Measurements from ENCODE around the gene CPNE1. TPM values are rescaled to one million over a fixed set of nuclear protein-coding genes. Genes with fewer than 3 reads are reported as not detected.
"Not testable (repeated sequence)": the region's sequence is repeated elsewhere in the genome, so short reads cannot be mapped to it uniquely, and the experiment has no call there.

Gene CPNE1
- total RNA-seq, 2 experiments from 2014 or later, result 242 to 253 TPM

DNA sequence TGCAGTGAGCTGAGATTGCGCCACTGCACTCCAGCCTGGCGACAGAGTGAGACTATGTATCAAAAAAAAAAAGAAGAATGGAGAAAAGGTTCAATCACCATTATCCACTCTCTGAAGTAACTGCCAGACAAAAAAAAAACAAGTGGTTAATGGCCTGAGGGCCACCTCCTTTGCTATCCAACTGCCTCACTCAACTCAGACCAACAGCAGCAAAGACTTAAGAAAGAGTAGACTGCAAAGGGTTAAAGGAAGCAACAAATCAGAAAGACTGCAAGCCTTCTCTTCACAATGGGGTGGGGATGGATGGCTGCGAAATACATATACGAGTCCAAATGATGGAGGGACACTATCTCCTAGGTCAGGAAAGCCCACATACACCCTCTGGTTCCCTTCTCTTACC is 31.3 kb upstream of the CPNE1 start:
- Mint-ChIP-seq H3K4me3 (no peak overlapping the region), H3K4me1 (ENCODE audit: low read depth) (peaks cover 32% of the 10 kb centered on the region), H3K36me3 (peaks cover 24% of the 10 kb centered on the region), H3K27ac (no peak overlapping the region), H3K9me3 (no peaks in the 10 kb centered on the region), H3K27me3 (no peaks in the 10 kb centered on the region)
- intact Hi-C loops (cut with micrococcal nuclease), result no loop called here
- DNase-seq, result no peak
- POLR2A ChIA-PET, result no interaction called here
- CTCF ChIA-PET, result no interaction called here

DNA sequence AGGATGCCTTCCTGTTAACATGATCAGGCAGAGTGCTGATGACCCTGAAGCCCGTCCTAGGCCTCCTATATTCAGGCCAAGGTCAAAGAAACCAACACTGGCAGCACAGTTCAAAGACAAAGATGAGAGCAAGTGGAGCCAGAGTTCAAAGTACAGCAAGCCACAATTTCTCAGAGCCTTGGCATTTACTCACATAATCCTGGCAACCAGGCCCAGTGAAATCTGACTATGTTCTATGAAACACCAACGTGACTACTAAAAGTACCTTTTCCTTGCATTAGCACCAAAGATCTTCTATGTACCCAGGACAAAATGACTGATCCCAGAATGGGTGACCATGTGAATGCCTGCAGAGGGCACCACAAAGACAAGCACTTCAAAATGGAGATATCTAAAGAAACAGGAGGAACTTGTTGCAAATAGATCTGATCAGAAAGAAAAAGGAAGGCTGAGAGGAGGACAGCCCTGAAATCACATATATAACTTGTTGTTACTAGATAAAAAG is 30.6 kb upstream of the CPNE1 start:
- DNase-seq, result no peak
- H3K27ac Mint-ChIP-seq, result no peak overlapping the region
- H3K36me3 Mint-ChIP-seq, result peaks cover 30% of the 10 kb centered on the region
- H3K9me3 Mint-ChIP-seq, result no peaks in the 10 kb centered on the region
- no peak overlapping the region for H3K4me3 Mint-ChIP-seq
- CTCF ChIA-PET, result no interaction called here
- H3K27me3 Mint-ChIP-seq, result no peaks in the 10 kb centered on the region
- peaks cover 25% of the 10 kb centered on the region for H3K4me1 Mint-ChIP-seq (ENCODE audit: low read depth)
- intact Hi-C loops (cut with micrococcal nuclease), result no loop called here
- POLR2A ChIA-PET, result no interaction called here

DNA sequence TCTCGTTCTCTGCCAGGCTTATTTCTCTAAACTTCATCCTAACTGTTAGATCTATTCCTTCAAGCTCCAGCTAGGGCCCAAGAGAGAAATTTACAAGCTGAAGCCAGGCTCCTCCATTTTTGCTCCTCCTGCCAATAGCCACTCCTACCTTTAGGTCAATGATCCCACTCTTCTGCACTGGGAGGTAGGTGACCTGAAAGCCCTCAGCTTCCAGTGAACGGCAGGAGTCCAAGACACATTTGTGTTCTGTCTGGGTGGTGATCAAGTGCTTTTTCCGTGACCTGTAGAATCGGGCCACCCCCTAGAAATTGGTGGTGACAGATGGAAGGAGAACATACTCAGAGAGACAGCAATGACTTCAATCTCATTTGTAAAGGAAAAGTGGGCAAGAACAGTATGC is 25.6 kb upstream of the CPNE1 start:
- POLR2A ChIA-PET, result interaction anchor here (1.6 kb wide), 1 partner anchor 10 kb away, joined by 7 read pairs; no protein-coding TSS in a partner anchor
- DNase-seq, result no peak
- Mint-ChIP-seq H3K27ac (no peak overlapping the region), H3K4me1 (ENCODE audit: low read depth) (no peaks in the 10 kb centered on the region), H3K36me3 (peaks cover 29% of the 10 kb centered on the region), H3K27me3 (no peaks in the 10 kb centered on the region), H3K9me3 (no peaks in the 10 kb centered on the region), H3K4me3 (no peak overlapping the region)
- intact Hi-C loops (cut with micrococcal nuclease), result no loop called here
- CTCF ChIA-PET, result interaction anchor here (1.2 kb wide), 1 partner anchor 303 kb away, joined by 4 read pairs; no protein-coding TSS in a partner anchor

DNA sequence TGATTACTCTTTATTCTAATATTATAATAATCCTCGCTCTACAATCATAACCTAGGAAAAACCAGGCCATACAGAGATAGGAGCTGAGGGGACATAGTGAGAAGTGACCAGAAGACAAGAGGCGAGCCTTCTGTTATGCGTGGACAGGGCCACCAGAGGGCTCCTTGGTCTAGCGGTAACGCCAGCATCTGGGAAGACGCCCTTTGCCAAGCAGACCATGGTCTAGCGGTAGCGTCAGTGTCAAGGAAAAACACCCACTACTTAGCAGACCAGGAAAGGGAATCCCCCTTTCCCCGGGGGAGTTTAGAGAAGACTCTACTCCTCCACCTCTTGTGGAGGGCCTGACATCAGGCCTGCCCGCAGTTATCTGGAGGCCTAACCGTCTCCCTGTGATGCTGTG is 22.2 kb upstream of the CPNE1 start:
- POLR2A ChIA-PET; intact Hi-C loops (cut with micrococcal nuclease); H3K4me3 Mint-ChIP-seq; H3K27me3 Mint-ChIP-seq; H3K27ac Mint-ChIP-seq; H3K4me1 Mint-ChIP-seq (ENCODE audit: low read depth); H3K9me3 Mint-ChIP-seq: not testable (repeated sequence)
- CTCF ChIA-PET, result interaction anchor here (0.7 kb wide), 1 partner anchor 306 kb away, joined by 4 read pairs; no protein-coding TSS in a partner anchor
- H3K36me3 Mint-ChIP-seq, result peaks cover 22% of the 10 kb centered on the region
- peak; percentile 18 for DNase-seq

DNA sequence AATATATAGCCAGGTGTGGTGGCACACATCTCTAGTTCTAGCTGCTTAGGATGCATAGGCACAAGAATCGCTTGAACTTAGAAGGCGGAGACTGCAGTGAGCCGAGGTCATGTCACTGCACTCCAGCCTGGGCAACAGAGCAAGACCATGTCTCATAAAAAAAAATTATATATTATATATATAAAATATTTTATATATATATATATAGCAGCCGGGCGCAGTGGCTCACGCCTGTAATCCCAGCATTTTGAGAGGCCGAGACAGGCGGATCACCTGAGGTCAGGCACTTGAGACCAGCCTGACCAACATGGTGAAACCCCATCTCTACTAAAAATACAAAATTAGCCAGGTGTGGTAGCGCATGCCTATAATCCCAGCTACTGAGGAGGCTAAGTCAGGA is 20.7 kb upstream of the CPNE1 start:
- DNase-seq; H3K4me3 Mint-ChIP-seq; intact Hi-C loops (cut with micrococcal nuclease); H3K27ac Mint-ChIP-seq; H3K9me3 Mint-ChIP-seq; POLR2A ChIA-PET; CTCF ChIA-PET; H3K4me1 Mint-ChIP-seq (ENCODE audit: low read depth); H3K27me3 Mint-ChIP-seq: not testable (repeated sequence)
- H3K36me3 Mint-ChIP-seq, result peaks cover 18% of the 10 kb centered on the region

DNA sequence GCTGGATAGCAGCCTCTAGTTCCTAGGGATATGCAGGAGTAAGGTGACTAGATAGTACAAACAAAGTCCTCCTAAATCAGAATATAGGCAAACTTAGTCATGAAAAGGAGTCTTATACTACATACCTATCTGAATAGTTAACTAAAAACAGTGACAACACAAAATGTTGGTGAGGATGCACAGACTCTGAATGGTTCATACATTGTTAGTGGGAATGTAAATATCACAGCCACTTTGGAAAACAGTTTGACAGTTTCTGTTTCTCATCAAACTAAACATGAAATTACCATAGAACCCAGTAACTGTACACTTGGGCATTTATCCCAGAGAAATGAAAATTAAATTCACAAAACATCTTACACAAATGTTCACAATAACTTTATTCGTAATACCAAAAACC is 17.3 kb upstream of the CPNE1 start:
- H3K27me3 Mint-ChIP-seq, result no peaks in the 10 kb centered on the region
- CTCF ChIA-PET, result no interaction called here
- intact Hi-C loops (cut with micrococcal nuclease), result no loop called here
- no peak overlapping the region for H3K4me3 Mint-ChIP-seq
- no peak overlapping the region for H3K27ac Mint-ChIP-seq
- peaks cover 5% of the 10 kb centered on the region for H3K36me3 Mint-ChIP-seq
- H3K9me3 Mint-ChIP-seq, result no peaks in the 10 kb centered on the region
- no peaks in the 10 kb centered on the region for H3K4me1 Mint-ChIP-seq (ENCODE audit: low read depth)
- DNase-seq, result no peak
- POLR2A ChIA-PET, result no interaction called here

DNA sequence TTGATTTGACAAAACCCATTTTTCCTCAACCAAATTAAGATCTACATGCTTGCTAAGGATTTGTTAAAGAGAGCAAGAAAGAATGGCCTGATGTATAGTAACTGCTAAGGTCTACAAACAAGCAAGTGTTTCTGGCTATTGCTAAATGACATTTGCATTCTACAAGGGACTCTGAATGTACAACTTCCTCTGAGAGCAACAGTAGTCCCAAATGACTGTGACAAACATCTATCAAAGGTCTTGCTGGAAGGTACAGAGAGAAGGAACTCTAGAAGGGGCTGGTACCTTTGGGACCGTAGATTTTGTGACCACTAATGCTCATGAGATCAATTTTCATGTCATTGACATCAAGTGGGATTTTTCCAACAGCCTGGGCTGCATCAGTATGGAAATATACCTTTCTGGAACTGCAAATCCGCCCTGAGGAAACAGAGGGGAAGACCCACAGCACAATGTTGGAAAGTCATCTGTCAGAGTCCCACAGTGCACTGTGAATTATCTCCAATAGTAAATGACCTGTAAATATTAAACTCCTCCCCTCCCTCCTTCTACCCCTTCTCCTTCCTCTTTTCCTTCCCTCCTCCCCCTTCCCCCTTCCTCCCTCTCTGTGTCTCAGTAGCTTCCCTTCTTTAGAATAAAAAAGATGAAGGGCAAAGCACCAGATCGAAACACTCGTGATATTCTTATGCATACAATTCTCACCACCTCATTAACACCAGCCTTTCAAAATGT is 15.9 kb upstream of the CPNE1 start:
- H3K27me3 Mint-ChIP-seq, result no peaks in the 10 kb centered on the region
- CTCF ChIA-PET, result no interaction called here
- no peaks in the 10 kb centered on the region for H3K4me1 Mint-ChIP-seq (ENCODE audit: low read depth)
- no peaks in the 10 kb centered on the region for H3K9me3 Mint-ChIP-seq
- DNase-seq, result no peak
- peaks cover 4% of the 10 kb centered on the region for H3K36me3 Mint-ChIP-seq
- POLR2A ChIA-PET, result no interaction called here
- intact Hi-C loops (cut with micrococcal nuclease), result no loop called here
- no peak overlapping the region for H3K4me3 Mint-ChIP-seq
- H3K27ac Mint-ChIP-seq, result no peak overlapping the region

DNA sequence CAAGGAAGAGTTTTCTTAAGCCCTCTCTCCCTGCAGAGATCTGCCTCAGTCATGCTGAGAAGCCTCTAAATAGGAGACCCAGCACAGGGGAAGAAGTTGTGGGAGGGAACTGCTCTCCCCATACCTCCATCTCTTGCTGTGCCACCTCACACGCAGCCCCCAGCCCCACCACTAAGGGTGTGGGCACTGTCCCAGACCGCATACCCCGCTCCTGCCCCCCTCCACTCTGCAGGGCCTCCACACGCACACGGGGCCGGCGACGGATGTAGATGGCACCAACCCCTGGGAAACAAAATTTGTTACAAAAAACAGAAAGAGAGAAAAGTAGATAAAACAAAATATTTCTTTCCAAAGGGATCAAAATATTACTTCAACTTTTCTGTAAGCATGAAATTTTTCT is 10.2 kb upstream of the CPNE1 start:
- no peaks in the 10 kb centered on the region for H3K9me3 Mint-ChIP-seq
- H3K4me1 Mint-ChIP-seq (ENCODE audit: low read depth), result no peaks in the 10 kb centered on the region
- no peaks in the 10 kb centered on the region for H3K27me3 Mint-ChIP-seq
- H3K27ac Mint-ChIP-seq, result no peak overlapping the region
- DNase-seq, result no peak
- intact Hi-C loops (cut with micrococcal nuclease), result no loop called here
- POLR2A ChIA-PET, result no interaction called here
- CTCF ChIA-PET, result no interaction called here
- H3K4me3 Mint-ChIP-seq, result no peak overlapping the region
- peaks cover 21% of the 10 kb centered on the region for H3K36me3 Mint-ChIP-seq

DNA sequence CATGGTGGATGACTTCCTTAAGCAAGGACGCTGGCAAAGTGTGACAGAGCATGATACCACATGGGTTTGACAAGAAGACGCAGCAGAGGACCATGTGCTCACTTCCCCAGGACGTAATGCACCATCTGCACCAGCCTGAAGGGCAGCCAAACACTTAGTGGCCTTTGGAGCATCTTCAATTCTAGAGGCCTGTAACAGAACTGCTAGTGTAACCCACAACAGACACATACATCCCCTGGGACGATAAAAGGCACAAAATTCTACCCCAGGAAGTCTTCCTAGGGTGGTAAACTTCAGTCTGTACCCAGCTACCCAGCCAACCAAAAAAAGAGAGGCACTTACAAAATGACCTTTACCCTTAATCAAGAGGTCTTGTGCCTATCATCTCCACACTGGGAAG is 9.2 kb upstream of the CPNE1 start:
- H3K4me1 Mint-ChIP-seq (ENCODE audit: low read depth), result no peaks in the 10 kb centered on the region
- H3K4me3 Mint-ChIP-seq, result no peak overlapping the region
- no peak for DNase-seq
- no peaks in the 10 kb centered on the region for H3K27me3 Mint-ChIP-seq
- peaks cover 25% of the 10 kb centered on the region for H3K36me3 Mint-ChIP-seq
- intact Hi-C loops (cut with micrococcal nuclease), result no loop called here
- H3K27ac Mint-ChIP-seq, result no peak overlapping the region
- H3K9me3 Mint-ChIP-seq, result no peaks in the 10 kb centered on the region
- ChIA-PET POLR2A (no interaction called here), CTCF (no interaction called here)

DNA sequence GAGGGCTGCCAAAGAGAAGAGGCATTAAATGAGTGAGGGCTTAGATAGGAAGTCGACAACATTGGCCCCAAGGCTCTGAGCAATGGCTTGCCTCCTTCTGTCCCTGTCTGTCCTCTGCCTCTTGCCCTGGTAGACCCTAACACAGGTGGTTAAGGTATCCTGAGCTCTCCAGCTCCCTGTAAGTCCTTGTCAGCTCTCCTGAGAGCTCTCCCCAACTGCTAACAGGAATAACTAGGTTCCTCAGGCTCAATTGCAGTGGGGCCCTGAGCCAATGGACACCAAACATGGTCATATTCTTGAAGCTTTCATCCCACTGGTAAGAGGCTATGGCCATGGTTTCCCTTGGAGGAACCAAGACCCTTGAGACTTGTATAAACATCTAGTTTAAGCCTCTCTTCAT is 5.0 kb upstream of the CPNE1 start:
- intact Hi-C loops (cut with micrococcal nuclease), result no loop called here
- CTCF ChIA-PET, result no interaction called here
- H3K4me1 Mint-ChIP-seq (ENCODE audit: low read depth), result peaks cover 3% of the 10 kb centered on the region
- H3K27me3 Mint-ChIP-seq, result no peaks in the 10 kb centered on the region
- H3K36me3 Mint-ChIP-seq, result peaks cover 26% of the 10 kb centered on the region
- POLR2A ChIA-PET, result no interaction called here
- no peaks in the 10 kb centered on the region for H3K9me3 Mint-ChIP-seq
- no peak overlapping the region for H3K27ac Mint-ChIP-seq
- DNase-seq, result no peak
- no peak overlapping the region for H3K4me3 Mint-ChIP-seq

DNA sequence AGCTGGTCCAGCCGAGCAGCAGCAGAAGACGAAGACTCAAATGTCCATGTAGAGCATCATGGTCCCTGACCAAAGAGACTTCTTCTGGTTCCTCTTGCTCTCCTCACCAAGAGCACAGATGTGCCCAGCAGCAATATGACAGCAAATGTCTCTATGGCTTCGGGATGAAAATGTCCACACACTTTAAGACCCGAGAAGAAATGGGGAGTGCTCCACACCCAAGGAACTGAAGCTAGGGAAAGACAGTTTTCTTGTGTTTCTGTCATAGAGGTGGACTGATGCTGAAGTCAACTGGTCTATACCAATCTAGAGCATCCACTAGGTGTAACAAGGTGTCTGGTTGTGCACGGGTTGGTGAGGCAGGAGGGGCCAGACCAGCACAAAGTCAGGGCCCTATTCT is 4.5 kb upstream of the CPNE1 start:
- DNase-seq, result no peak
- H3K27ac Mint-ChIP-seq, result no peak overlapping the region
- H3K4me1 Mint-ChIP-seq (ENCODE audit: low read depth), result peaks cover 3% of the 10 kb centered on the region
- no peaks in the 10 kb centered on the region for H3K9me3 Mint-ChIP-seq
- H3K36me3 Mint-ChIP-seq, result peaks cover 28% of the 10 kb centered on the region
- ChIA-PET POLR2A (no interaction called here), CTCF (no interaction called here)
- H3K4me3 Mint-ChIP-seq, result no peak overlapping the region
- intact Hi-C loops (cut with micrococcal nuclease), result no loop called here
- no peaks in the 10 kb centered on the region for H3K27me3 Mint-ChIP-seq

DNA sequence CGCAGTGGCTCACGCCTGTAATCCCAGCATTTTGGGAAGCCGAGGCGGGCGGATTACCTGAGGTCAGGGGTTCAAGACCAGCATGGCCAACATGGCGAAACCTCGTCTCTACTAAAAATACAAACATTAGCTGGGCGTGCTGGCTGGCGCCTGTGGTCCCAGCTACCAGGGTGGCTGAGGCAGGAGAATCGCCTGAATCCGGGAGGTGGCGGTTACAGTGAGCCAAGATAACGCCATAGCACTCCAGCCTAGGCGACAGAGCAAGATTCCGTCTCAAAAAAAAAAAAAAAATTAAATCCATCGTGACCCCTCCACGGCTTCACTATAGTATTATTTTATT is 1.2 kb upstream of the CPNE1 start:
- ChIA-PET POLR2A (interaction anchor here (0.6 to 1.3 kb wide), 2 partner anchors 54 to 77 kb away, joined by 3 to 6 read pairs; no protein-coding TSS in a partner anchor), CTCF (interaction anchor here (0.8 to 0.9 kb wide), 2 partner anchors 65 to 219 kb away, joined by 3 read pairs; no protein-coding TSS in a partner anchor)
- Mint-ChIP-seq H3K36me3 (peaks cover 23% of the 10 kb centered on the region), H3K4me3 (no peak overlapping the region), H3K27me3 (no peaks in the 10 kb centered on the region), H3K9me3 (no peaks in the 10 kb centered on the region), H3K4me1 (ENCODE audit: low read depth) (peaks cover 27% of the 10 kb centered on the region), H3K27ac (peak overlapping the region; percentile 44)
- intact Hi-C loops (cut with micrococcal nuclease), result loop anchor here (2.0 kb wide), 2 partner anchors 33 to 289 kb away; partner anchors contain the start of genes NFS1, ROMO1 and SCAND1
- DNase-seq, result no peak

Measured in activated CD4-positive, alpha-beta memory T cell treated with anti-CD3 and anti-CD28 coated beads for 36 hours (primary cell).